Measurements from ENCODE around the gene CDC14B. TPM values are rescaled to one million over a fixed set of nuclear protein-coding genes. Genes with fewer than 3 reads are reported as not detected.

The CDC14B gene
- total and polyA plus RNA-seq, 7 donors = 0.87 to 10.7 (median 2.6) TPM

- WGBS, 3 donors = 79 to 90% (median 82%) methylated on average over 7 of the region's 7 CpGs
- no peak overlapping the region for H3K27ac ChIP-seq
- H3K9me3 ChIP-seq = no peaks in the 10 kb centered on the region
- DNase-seq (no peak), ATAC-seq (peak in 1 of 4 donors; percentile 56)
- TF ChIP-seq CTCF (IDR thresholded peaks at IDR 0.05) = no peak
- no peaks in the 10 kb centered on the region for H3K4me1 ChIP-seq
- H3K36me3 ChIP-seq (ENCODE audit: insufficient read depth in 1 of 2, low read depth in 1 of 2) = peaks cover 0 to 6% of the 10 kb centered on the region in 2 donors
- H3K27me3 ChIP-seq (ENCODE audit: insufficient read depth in 3 of 3, low read length in 2 of 3) = no peaks in the 10 kb centered on the region
- intact Hi-C loops (cut with DNase I) = no loop called here
- H3K4me3 ChIP-seq = no peak overlapping the region
Observed at GRCh38 chr9:96519095-96519494, 100.5 kb downstream of the CDC14B start.

DNA sequence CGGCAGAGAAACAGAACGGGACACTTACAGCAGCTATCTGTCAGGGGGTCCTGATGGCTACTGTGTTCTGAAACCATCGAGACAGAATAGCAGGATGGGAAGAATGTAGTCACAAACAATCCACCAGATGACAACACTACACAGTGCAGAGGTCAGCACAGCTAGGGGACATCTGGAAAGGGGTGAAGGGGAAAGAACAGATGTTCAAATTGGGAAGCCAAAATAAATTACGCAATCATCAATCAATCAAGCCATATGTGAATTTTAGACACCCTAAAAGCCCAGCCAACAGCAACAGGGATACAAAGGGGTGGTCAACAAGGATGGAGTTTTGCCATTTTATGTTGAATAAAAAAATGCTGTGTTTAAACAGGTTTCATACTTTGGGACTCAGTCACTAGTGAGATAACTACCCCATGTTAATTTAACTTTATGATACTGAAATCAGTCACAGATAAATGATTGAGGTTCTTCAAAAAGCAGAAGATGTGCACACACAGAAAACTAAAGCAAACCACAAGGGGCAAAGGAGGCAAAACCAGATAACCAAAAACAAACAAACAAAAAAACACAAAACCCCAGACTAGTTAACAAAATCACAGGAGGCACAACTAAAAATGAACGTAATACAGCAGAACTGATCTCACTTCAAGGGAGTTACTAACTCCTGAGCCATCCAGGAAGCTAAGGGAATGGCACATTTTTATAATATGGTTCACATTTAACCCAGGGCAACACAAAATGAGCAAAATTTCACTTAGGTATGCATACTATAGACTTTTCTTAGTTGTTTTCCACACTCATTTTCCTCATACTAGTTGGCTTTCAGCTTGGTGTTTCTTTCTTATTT lies 103.8 kb downstream of the CDC14B start:
- peak in 3 of 4 donors; percentile 34 to 70 (median 44) for ATAC-seq
- H3K4me3 ChIP-seq = no peak overlapping the region
- intact Hi-C loops (cut with DNase I) = loop anchor here in 1 of 2 donors (2.0 kb wide), 1 partner anchor 57 kb away; no protein-coding TSS in a partner anchor
- H3K36me3 ChIP-seq (ENCODE audit: insufficient read depth in 1 of 2, low read depth in 1 of 2) = peaks cover 0 to 6% of the 10 kb centered on the region in 2 donors
- no peak for DNase-seq
- no peaks in the 10 kb centered on the region for H3K4me1 ChIP-seq
- H3K9me3 ChIP-seq = no peaks in the 10 kb centered on the region
- WGBS, 3 donors = 48 to 66% (median 54%) methylated on average over 5 of the region's 5 CpGs
- TF ChIP-seq CTCF (IDR thresholded peaks at IDR 0.05) = no peak
- H3K27me3 ChIP-seq (ENCODE audit: insufficient read depth in 3 of 3, low read length in 2 of 3) = no peaks in the 10 kb centered on the region
- no peak overlapping the region for H3K27ac ChIP-seq

- Histone ChIP-seq H3K4me3 (no peak overlapping the region), H3K27me3 (ENCODE audit: insufficient read depth in 3 of 3, low read length in 2 of 3) (no peaks in the 10 kb centered on the region), H3K27ac (peak overlapping the region; percentile 15), H3K4me1 (no peaks in the 10 kb centered on the region), H3K36me3 (ENCODE audit: insufficient read depth in 1 of 2, low read depth in 1 of 2) (peaks cover 0 to 6% of the 10 kb centered on the region in 2 donors), H3K9me3 (no peaks in the 10 kb centered on the region)
- WGBS, 3 donors = 73 to 77% (median 76%) methylated on average over 3 of the region's 3 CpGs
- intact Hi-C loops (cut with DNase I) = loop anchor here in 1 of 2 donors (2.0 kb wide), 1 partner anchor 56 kb away; no protein-coding TSS in a partner anchor
- TF ChIP-seq CTCF (IDR thresholded peaks at IDR 0.05) = no peak
- no peak for DNase-seq
- ATAC-seq = no peak
Observed at GRCh38 chr9:96514800-96515158, 104.9 kb downstream of the CDC14B start.

- intact Hi-C loops (cut with DNase I) = loop anchor here in 1 of 2 donors (2.0 kb wide), 1 partner anchor 55 kb away; no protein-coding TSS in a partner anchor
- ATAC-seq = peak in 2 of 4 donors; percentile 38 to 42
- Histone ChIP-seq H3K4me1 (no peaks in the 10 kb centered on the region), H3K4me3 (no peak overlapping the region), H3K27ac (peak overlapping the region; percentile 15), H3K27me3 (ENCODE audit: insufficient read depth in 3 of 3, low read length in 2 of 3) (no peaks in the 10 kb centered on the region), H3K36me3 (ENCODE audit: insufficient read depth in 1 of 2, low read depth in 1 of 2) (peaks cover 0 to 6% of the 10 kb centered on the region in 2 donors), H3K9me3 (no peaks in the 10 kb centered on the region)
- no peak for DNase-seq
- no peak for TF ChIP-seq CTCF (IDR thresholded peaks at IDR 0.05)
- WGBS, 3 donors = 79 to 87% (median 82%) methylated on average over 9 of the region's 9 CpGs
Observed at GRCh38 chr9:96514108-96514799, 105.4 kb downstream of the CDC14B start.
